CD14-positive monocyte (primary cell): ENCODE results near the gene CA5A. TPM values are rescaled to one million over a fixed set of nuclear protein-coding genes. Genes with fewer than 3 reads are reported as not detected.
"Not testable (repeated sequence)": the region's sequence is repeated elsewhere in the genome, so short reads cannot be mapped to it uniquely, and the experiment has no call there.

Source experiments
- DNase-seq, 3 donors: peaks; one replicate each; pipeline ENCODE4 v3.0.0-alpha.2; 2011 to 2022
- H2AFZ ChIP-seq: 2 replicates; pipeline ENCODE4 v1.6.0; 2012; ENCODE audit warnings: mild to moderate bottlenecking, low read depth, low read length, inconsistent platforms; ENCODE audit not compliant: insufficient read depth, poor library complexity, severe bottlenecking
- H3K27ac ChIP-seq, 2 donors: 1 replicate in 1 of 2; 2 replicates in 1 of 2; pipeline ENCODE4 v1.5.1; 2012 to 2013; ENCODE audit warnings: low read length in 2 of 2, control low read depth in 1 of 2, inconsistent platforms in 1 of 2, low read depth in 1 of 2, mild to moderate bottlenecking in 1 of 2
- H3K27me3 ChIP-seq, 2 donors: one replicate each; pipeline versions ENCODE4 v1.6.0 to v1.6.1; 2011 to 2013; ENCODE audit warnings: low read length in 2 of 2; ENCODE audit not compliant: control insufficient read depth in 2 of 2, insufficient read depth in 2 of 2
- H3K36me3 ChIP-seq, 2 donors: replicated peaks in 1 of 2; 1 replicate in 1 of 2; 2 replicates in 1 of 2; pipeline versions ENCODE4 v1.5.1 to v1.6.1; 2012 to 2013; ENCODE audit warnings: low read length in 2 of 2, control low read depth in 1 of 2, inconsistent platforms in 1 of 2, mild to moderate bottlenecking in 1 of 2; ENCODE audit not compliant: insufficient read depth in 2 of 2, control insufficient read depth in 1 of 2
- H3K4me1 ChIP-seq, 2 donors: 1 replicate in 1 of 2; 2 replicates in 1 of 2; pipeline versions ENCODE4 v1.5.1 to v1.6.1; 2012 to 2013; ENCODE audit warnings: low read length in 2 of 2, control low read depth in 1 of 2, inconsistent platforms in 1 of 2, mild to moderate bottlenecking in 1 of 2, moderate library complexity in 1 of 2; ENCODE audit not compliant: insufficient read depth in 2 of 2, control insufficient read depth in 1 of 2
- H3K4me2 ChIP-seq: replicated peaks from 2 replicates; pipeline ENCODE3; 2012; ENCODE audit warnings: low read length, moderate library complexity, mild to moderate bottlenecking; ENCODE audit not compliant: poor library complexity, severe bottlenecking; ENCODE audit errors: extremely low read depth
- H3K4me3 ChIP-seq, 3 experiments: fragments of 200-600 bp in 1 of 3; sonication (generic) in 1 of 3; replicated peaks in 1 of 3; 1 replicate in 2 of 3; 2 replicates in 1 of 3; pipeline ENCODE4 v1.5.1; 2011 to 2013; ENCODE audit warnings: low read length in 3 of 3, mild to moderate bottlenecking in 3 of 3, control low read depth in 2 of 3, low read depth in 2 of 3, inconsistent platforms in 1 of 3, moderate library complexity in 1 of 3
- H3K79me2 ChIP-seq: 2 replicates; pipeline ENCODE4 v1.6.0; 2012; ENCODE audit warnings: mild to moderate bottlenecking, control low read depth, inconsistent platforms, low read length, moderate library complexity; ENCODE audit not compliant: insufficient read depth
- H3K9ac ChIP-seq: 2 replicates; pipeline ENCODE4 v1.6.0; 2017; ENCODE audit warnings: low read length, mild to moderate bottlenecking; ENCODE audit not compliant: insufficient read depth, poor library complexity, severe bottlenecking
- H3K9me3 ChIP-seq, 2 donors: replicated peaks in 1 of 2; 1 replicate in 1 of 2; 2 replicates in 1 of 2; pipeline versions ENCODE4 v1.5.1 to v1.6.1; 2012 to 2013; ENCODE audit warnings: low read length in 2 of 2, control low read depth in 1 of 2; ENCODE audit not compliant: control insufficient read depth in 1 of 2, insufficient read depth in 1 of 2
- H4K20me1 ChIP-seq: 2 replicates; pipeline ENCODE4 v1.6.0; 2012; ENCODE audit warnings: mild to moderate bottlenecking, low read length, control low read depth, moderate library complexity; ENCODE audit not compliant: insufficient read depth
- H3K27ac Mint-ChIP-seq, 7 donors: one replicate each; pipeline ENCODE4 v1.8.0; 2020; ENCODE audit warnings: mild to moderate bottlenecking in 7 of 7, mixed read lengths in 7 of 7, moderate library complexity in 6 of 7, inconsistent platforms in 2 of 7
- H3K27me3 Mint-ChIP-seq, 3 donors: one replicate each; pipeline ENCODE4 v1.8.0; 2021 to 2022; ENCODE audit warnings: low read depth in 3 of 3, mild to moderate bottlenecking in 3 of 3, mixed read lengths in 3 of 3, moderate library complexity in 3 of 3, inconsistent platforms in 1 of 3
- H3K36me3 Mint-ChIP-seq, 2 donors: one replicate each; pipeline ENCODE4 v1.8.0; 2020; ENCODE audit warnings: mixed read lengths in 2 of 2, inconsistent platforms in 1 of 2, mild to moderate bottlenecking in 1 of 2
- H3K4me1 Mint-ChIP-seq: one replicate; pipeline ENCODE4 v1.8.0; 2020; ENCODE audit warnings: mild to moderate bottlenecking, mixed read lengths
- H3K4me3 Mint-ChIP-seq, 2 donors: one replicate each; pipeline ENCODE4 v1.8.0; 2020; ENCODE audit warnings: mild to moderate bottlenecking in 2 of 2, mixed read lengths in 2 of 2, moderate library complexity in 1 of 2
- H3K9me3 Mint-ChIP-seq, 7 donors: one replicate each; pipeline ENCODE4 v1.8.0; 2020 to 2022; ENCODE audit warnings: mixed read lengths in 7 of 7, mild to moderate bottlenecking in 6 of 7, moderate library complexity in 6 of 7, inconsistent platforms in 2 of 7
- WGBS: methylation state at CpG from one replicate; pipeline ENCODE4 v1.1.5; 2013; ENCODE audit warnings: missing lambda C conversion rate; ENCODE audit not compliant: insufficient coverage; 5-methylcytosine and 5-hydroxymethylcytosine counted together
- intact Hi-C, 2 donors: fragments of 100-400 bp; cut with micrococcal nuclease; formaldehyde crosslinking; loops; one replicate each; pipeline versions ENCODE4 v1.15.0 to v1.15.1; 2023
- polyA plus RNA-seq, 3 donors: library from polyadenylated mRNA; depleted of rRNA in 1 of 3; unstranded in 2 of 3; stranded (reverse) in 1 of 3; fragments of 300-500 nt in 2 of 3; fragments of >200 nt in 1 of 3; fragmentation: Illumina TruSeq in 2 of 3; gene quantifications; 1 replicate in 2 of 3; 2 replicates in 1 of 3; pipeline ENCODE4 v1.2.3, GENCODE V29; 2012 to 2021
- TF ChIP-seq, protein P1 (sequence below): fragments of 200-600 bp; IDR thresholded peaks from one replicate; pipeline ENCODE4 v1.8.0; 2022; ENCODE audit warnings: antibody characterized with exemption, mild to moderate bottlenecking

The CA5A gene
- polyA plus RNA-seq, 3 donors, result not detected

GRCh38 chr16:87864331-87864989 lies 71.9 kb downstream of the CA5A start:
- DNase-seq, result no peak
- no peak overlapping the region for H3K4me2 ChIP-seq
- peaks cover 0 to 2% (median 0%) of the 10 kb centered on the region in 7 donors for H3K9me3 Mint-ChIP-seq
- no peak overlapping the region for H3K4me3 ChIP-seq
- H3K27ac ChIP-seq, result no peak overlapping the region
- H3K27ac Mint-ChIP-seq, result no peak overlapping the region
- H4K20me1 ChIP-seq, result peaks cover 30% of the 10 kb centered on the region
- H3K9me3 ChIP-seq, result no peaks in the 10 kb centered on the region
- no peak overlapping the region for H3K9ac ChIP-seq
- peaks cover 5 to 6% of the 10 kb centered on the region in 2 donors for H3K36me3 Mint-ChIP-seq
- H3K36me3 ChIP-seq, result no peaks in the 10 kb centered on the region
- 91% methylated on average over 8 of the region's 15 CpGs for WGBS
- intact Hi-C loops, result no loop called here
- peaks cover 1 to 5% (median 2%) of the 10 kb centered on the region in 3 donors for H3K27me3 Mint-ChIP-seq
- peaks cover 13% of the 10 kb centered on the region for H3K79me2 ChIP-seq
- TF ChIP-seq, protein P1, sequence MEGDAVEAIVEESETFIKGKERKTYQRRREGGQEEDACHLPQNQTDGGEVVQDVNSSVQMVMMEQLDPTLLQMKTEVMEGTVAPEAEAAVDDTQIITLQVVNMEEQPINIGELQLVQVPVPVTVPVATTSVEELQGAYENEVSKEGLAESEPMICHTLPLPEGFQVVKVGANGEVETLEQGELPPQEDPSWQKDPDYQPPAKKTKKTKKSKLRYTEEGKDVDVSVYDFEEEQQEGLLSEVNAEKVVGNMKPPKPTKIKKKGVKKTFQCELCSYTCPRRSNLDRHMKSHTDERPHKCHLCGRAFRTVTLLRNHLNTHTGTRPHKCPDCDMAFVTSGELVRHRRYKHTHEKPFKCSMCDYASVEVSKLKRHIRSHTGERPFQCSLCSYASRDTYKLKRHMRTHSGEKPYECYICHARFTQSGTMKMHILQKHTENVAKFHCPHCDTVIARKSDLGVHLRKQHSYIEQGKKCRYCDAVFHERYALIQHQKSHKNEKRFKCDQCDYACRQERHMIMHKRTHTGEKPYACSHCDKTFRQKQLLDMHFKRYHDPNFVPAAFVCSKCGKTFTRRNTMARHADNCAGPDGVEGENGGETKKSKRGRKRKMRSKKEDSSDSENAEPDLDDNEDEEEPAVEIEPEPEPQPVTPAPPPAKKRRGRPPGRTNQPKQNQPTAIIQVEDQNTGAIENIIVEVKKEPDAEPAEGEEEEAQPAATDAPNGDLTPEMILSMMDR, result no peak
- peaks cover 31% of the 10 kb centered on the region for H3K4me1 Mint-ChIP-seq
- H3K4me1 ChIP-seq, result peaks cover 16 to 22% of the 10 kb centered on the region in 2 donors
- no peak overlapping the region for H2AFZ ChIP-seq
- H3K27me3 ChIP-seq, result no peaks in the 10 kb centered on the region
- no peak overlapping the region for H3K4me3 Mint-ChIP-seq

DNA sequence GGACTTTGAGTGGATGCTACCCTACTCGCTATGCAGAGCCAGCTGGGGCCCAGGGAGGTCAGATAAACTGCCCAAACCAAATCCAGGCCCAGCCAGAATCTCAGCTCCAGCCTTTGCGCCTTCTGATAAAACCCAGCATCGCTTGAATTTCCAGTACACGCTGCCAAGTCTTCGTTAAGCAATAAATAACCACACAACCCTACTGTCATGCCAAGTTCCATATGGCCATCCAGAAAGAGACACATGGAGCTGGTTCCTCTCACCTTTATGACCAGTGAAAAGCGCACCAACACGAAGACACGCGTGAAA lies 73.0 kb downstream of the CA5A start:
- H3K27ac Mint-ChIP-seq, result not testable (repeated sequence)

DNA sequence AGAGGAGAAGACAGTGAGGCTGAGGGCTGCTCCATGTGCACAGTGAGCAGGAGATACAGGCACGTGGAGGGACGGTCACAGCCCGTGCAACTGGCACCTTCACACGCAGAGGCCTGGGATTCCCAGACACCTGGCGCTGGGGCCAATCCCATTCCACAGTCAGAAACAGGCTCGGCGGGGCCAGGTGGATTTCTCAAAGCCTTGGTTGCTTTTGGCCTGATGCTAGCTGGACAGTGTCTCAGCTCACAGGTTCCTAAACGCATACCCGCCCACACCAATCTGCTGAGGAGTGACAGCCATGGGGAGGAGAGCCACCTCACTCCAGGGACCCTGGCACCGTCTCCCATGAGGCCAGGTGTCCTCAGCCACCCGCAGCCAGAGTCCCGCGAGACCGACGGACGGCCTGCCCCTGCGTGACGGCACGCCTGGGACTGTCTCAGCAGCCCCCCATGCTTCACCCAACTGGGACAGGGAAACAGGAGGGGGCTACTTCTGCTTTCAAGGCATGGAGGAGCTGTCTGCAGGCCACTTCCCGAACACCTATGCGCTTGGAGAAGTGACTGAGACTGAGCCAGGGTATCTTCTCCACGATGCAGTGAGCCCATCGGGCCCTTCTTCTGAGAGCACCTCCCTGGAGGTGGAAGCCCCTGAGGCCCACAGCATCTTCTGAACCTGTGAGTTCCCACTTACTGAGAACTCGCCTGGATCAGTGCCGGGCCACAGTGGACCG lies 73.6 kb downstream of the CA5A start:
- H3K27me3 ChIP-seq, H3K9me3 Mint-ChIP-seq, DNase-seq, H3K4me2 ChIP-seq, H3K4me3 ChIP-seq, H3K9ac ChIP-seq, intact Hi-C loops, H3K4me1 ChIP-seq, H3K27me3 Mint-ChIP-seq, H3K36me3 Mint-ChIP-seq, H2AFZ ChIP-seq, H3K27ac ChIP-seq, H3K27ac Mint-ChIP-seq, H3K4me3 Mint-ChIP-seq, H3K36me3 ChIP-seq, H3K9me3 ChIP-seq: not testable (repeated sequence)
- Histone ChIP-seq H3K79me2 (peaks cover 13% of the 10 kb centered on the region), H4K20me1 (peaks cover 29% of the 10 kb centered on the region)
- WGBS, result 86% methylated on average over 22 of the region's 26 CpGs
- H3K4me1 Mint-ChIP-seq, result peaks cover 25% of the 10 kb centered on the region

More for the DNA sequence above, 73.0 kb downstream of the CA5A start:
- H3K4me3 ChIP-seq, H3K9ac ChIP-seq, H3K4me2 ChIP-seq, H3K9me3 ChIP-seq, H3K36me3 ChIP-seq, H3K4me3 Mint-ChIP-seq, H3K9me3 Mint-ChIP-seq, H3K27ac ChIP-seq, H3K27me3 Mint-ChIP-seq, H2AFZ ChIP-seq, H3K27me3 ChIP-seq, intact Hi-C loops, DNase-seq, H3K36me3 Mint-ChIP-seq: not testable (repeated sequence)
- peaks cover 27% of the 10 kb centered on the region for H3K4me1 Mint-ChIP-seq
- Histone ChIP-seq H3K79me2 (peaks cover 13% of the 10 kb centered on the region), H3K4me1 (peaks cover 8 to 13% of the 10 kb centered on the region in 2 donors), H4K20me1 (peaks cover 30% of the 10 kb centered on the region)
- 88% methylated on average over 7 of the region's 9 CpGs for WGBS
